HCT116 (cell line): Measurements from ENCODE around the gene CAPN3.

Experiments used
- REST ChIP-seq: IDR thresholded peaks from 2 replicates; pipeline ENCODE4 v1.6.1; 2012; ENCODE audit warnings: low read depth
- TF ChIP-seq, protein P1 (sequence below), 3 experiments: fragments of 200-600 bp in 1 of 3; sonication (generic) in 1 of 3; IDR thresholded peaks in 2 of 3; conservative IDR thresholded peaks in 1 of 3; 2 replicates each; pipeline ENCODE4 v1.5.1; 2012 to 2017; ENCODE audit warnings: low read depth in 2 of 3, low read length in 2 of 3, antibody characterized with exemption in 1 of 3, borderline replicate concordance in 1 of 3, control low read depth in 1 of 3, mild to moderate bottlenecking in 1 of 3, mixed read lengths in 1 of 3, mixed run types in 1 of 3, moderate library complexity in 1 of 3; ENCODE audit not compliant: insufficient read depth in 1 of 3

- no peak for TF ChIP-seq REST
- TF ChIP-seq, protein P1, sequence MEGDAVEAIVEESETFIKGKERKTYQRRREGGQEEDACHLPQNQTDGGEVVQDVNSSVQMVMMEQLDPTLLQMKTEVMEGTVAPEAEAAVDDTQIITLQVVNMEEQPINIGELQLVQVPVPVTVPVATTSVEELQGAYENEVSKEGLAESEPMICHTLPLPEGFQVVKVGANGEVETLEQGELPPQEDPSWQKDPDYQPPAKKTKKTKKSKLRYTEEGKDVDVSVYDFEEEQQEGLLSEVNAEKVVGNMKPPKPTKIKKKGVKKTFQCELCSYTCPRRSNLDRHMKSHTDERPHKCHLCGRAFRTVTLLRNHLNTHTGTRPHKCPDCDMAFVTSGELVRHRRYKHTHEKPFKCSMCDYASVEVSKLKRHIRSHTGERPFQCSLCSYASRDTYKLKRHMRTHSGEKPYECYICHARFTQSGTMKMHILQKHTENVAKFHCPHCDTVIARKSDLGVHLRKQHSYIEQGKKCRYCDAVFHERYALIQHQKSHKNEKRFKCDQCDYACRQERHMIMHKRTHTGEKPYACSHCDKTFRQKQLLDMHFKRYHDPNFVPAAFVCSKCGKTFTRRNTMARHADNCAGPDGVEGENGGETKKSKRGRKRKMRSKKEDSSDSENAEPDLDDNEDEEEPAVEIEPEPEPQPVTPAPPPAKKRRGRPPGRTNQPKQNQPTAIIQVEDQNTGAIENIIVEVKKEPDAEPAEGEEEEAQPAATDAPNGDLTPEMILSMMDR (IDR thresholded peaks at IDR 0.05 in 2 of 3, conservative IDR thresholded peaks at IDR 0.05 in 1 of 3; ENCODE audit: borderline replicate concordance in 1 of 3, insufficient read depth in 1 of 3, low read depth in 2 of 3, low read length in 2 of 3) = no peak
Measured at GRCh38 chr15:42421376-42421775, 62.1 kb downstream of the CAPN3 start.
